Measurements from ENCODE around the gene ARID3B. TPM values are rescaled to one million over a fixed set of nuclear protein-coding genes. Genes with fewer than 3 reads are reported as not detected.

Gene ARID3B
- total RNA-seq, 4 donors from 2014 or later = 2.0 to 8.4 (median 5.3) TPM

- H3K27ac ChIP-seq = peak overlapping the region; percentile 53 to 88 (median 87)
- TF ChIP-seq EP300 (IDR thresholded peaks at IDR 0.05) = peak; percentile 61 to 93
- peak in 1 of 5 experiments; percentile 22 for TF ChIP-seq CTCF (IDR thresholded peaks at IDR 0.05)
- peak in 1 of 2 donors; percentile 87 for TF ChIP-seq POLR2A (IDR thresholded peaks at IDR 0.05)
- no peaks in the 10 kb centered on the region for H3K9me3 ChIP-seq
- no peaks in the 10 kb centered on the region for H3K27me3 ChIP-seq
- H3K4me3 ChIP-seq = peak overlapping the region; percentile 34 to 76 (median 62)
- WGBS, 2 donors = 3 to 6% methylated on average over 26 of the region's 26 CpGs
- peaks cover 0 to 31% (median 6%) of the 10 kb centered on the region in 4 donors for H3K4me1 ChIP-seq
- DNase-seq (ENCODE audit: low spot score in 2 of 2) = peak; percentile 92 to 97
- H3K36me3 ChIP-seq = peaks cover 0 to 25% (median 0%) of the 10 kb centered on the region in 3 donors
These were observed 57.3 kb downstream of the ARID3B start for GRCh38 chr15:74598126-74598842.

- Histone ChIP-seq H3K27me3 (no peaks in the 10 kb centered on the region), H3K36me3 (peaks cover 0 to 16% (median 0%) of the 10 kb centered on the region in 3 donors), H3K4me1 (peaks cover 0 to 31% (median 6%) of the 10 kb centered on the region in 4 donors), H3K4me3 (peak overlapping the region; percentile 34 to 76 (median 62)), H3K9me3 (no peaks in the 10 kb centered on the region), H3K27ac (peak overlapping the region; percentile 53 to 88 (median 87))
- no peak for TF ChIP-seq CTCF (IDR thresholded peaks at IDR 0.05)
- no peak for TF ChIP-seq POLR2A (IDR thresholded peaks at IDR 0.05)
- TF ChIP-seq EP300 (IDR thresholded peaks at IDR 0.05) = no peak
- DNase-seq (ENCODE audit: low spot score in 2 of 2) = no peak
- 68 to 70% methylated on average over 15 of the region's 15 CpGs for WGBS, 2 donors
These were observed 58.1 kb downstream of the ARID3B start for GRCh38 chr15:74599156-74599555.

GRCh38 chr15:74603026-74603788 is 62.2 kb downstream of the ARID3B start:
- no peak overlapping the region for H3K4me3 ChIP-seq
- 86 to 94% methylated on average over 11 to 12 of the region's 13 CpGs for WGBS, 2 donors

GRCh38 chr15:74603789-74604705 is 63.0 kb downstream of the ARID3B start:
- H3K27ac ChIP-seq = no peak overlapping the region
- no peak overlapping the region for H3K4me3 ChIP-seq

More at GRCh38 chr15:74603026-74603788, 62.2 kb downstream of the ARID3B start:
- DNase-seq (ENCODE audit: low spot score in 2 of 2) = no peak
- H3K4me1 ChIP-seq = peaks cover 0 to 27% (median 4%) of the 10 kb centered on the region in 4 donors
- no peak overlapping the region for H3K27ac ChIP-seq
- TF ChIP-seq POLR2A (IDR thresholded peaks at IDR 0.05) (no peak), CTCF (IDR thresholded peaks at IDR 0.05) (no peak), EP300 (IDR thresholded peaks at IDR 0.05) (no peak)
- no peaks in the 10 kb centered on the region for H3K27me3 ChIP-seq
- H3K9me3 ChIP-seq = no peaks in the 10 kb centered on the region
- H3K36me3 ChIP-seq = no peaks in the 10 kb centered on the region

More at GRCh38 chr15:74603789-74604705, 63.0 kb downstream of the ARID3B start:
- TF ChIP-seq EP300 (IDR thresholded peaks at IDR 0.05) (no peak), POLR2A (IDR thresholded peaks at IDR 0.05) (no peak), CTCF (IDR thresholded peaks at IDR 0.05) (no peak)
- Histone ChIP-seq H3K4me1 (peaks cover 0 to 23% (median 3%) of the 10 kb centered on the region in 4 donors), H3K27me3 (no peaks in the 10 kb centered on the region), H3K36me3 (no peaks in the 10 kb centered on the region), H3K9me3 (no peaks in the 10 kb centered on the region)
- no peak for DNase-seq (ENCODE audit: low spot score in 2 of 2)
- WGBS, 2 donors = 83% methylated on average over 6 to 10 of the region's 11 CpGs

All from tibial nerve (tissue), 4 donors.